ENCODE results near the gene PRDM15. TPM values are rescaled to one million over a fixed set of nuclear protein-coding genes. Genes with fewer than 3 reads are reported as not detected.

PRDM15 gene
- total RNA-seq, 6 donors from 2014 or later: 5.3 to 31.4 (median 7.4) TPM

GRCh38 chr21:41769521-41769920 lies 109.6 kb downstream of the PRDM15 start:
- TF ChIP-seq POLR2AphosphoS5 (IDR thresholded peaks at IDR 0.05): no peak
- TF ChIP-seq POLR2A (IDR thresholded peaks at IDR 0.05): no peak
- TF ChIP-seq CTCF (IDR thresholded peaks at IDR 0.05): no peak
- TF ChIP-seq EP300 (IDR thresholded peaks at IDR 0.05): no peak
- no peak for ATAC-seq (ENCODE audit: low FRiP score in 2 of 2)
- Histone ChIP-seq H3K9me3 (no peaks in the 10 kb centered on the region), H3K27me3 (peaks cover 0 to 31% (median 16%) of the 10 kb centered on the region in 4 donors), H3K4me1 (peaks cover 23 to 47% (median 32%) of the 10 kb centered on the region in 4 donors), H3K36me3 (no peaks in the 10 kb centered on the region), H3K4me3 (no peak overlapping the region), H3K27ac (no peak overlapping the region)
- DNase-seq: no peak
- 65 to 81% methylated on average over 6 of the region's 7 CpGs for WGBS, 2 donors

- H3K4me1 ChIP-seq: peaks cover 23 to 51% (median 34%) of the 10 kb centered on the region in 4 donors
- no peak overlapping the region for H3K27ac ChIP-seq
- H3K36me3 ChIP-seq: no peaks in the 10 kb centered on the region
- TF ChIP-seq CTCF (IDR thresholded peaks at IDR 0.05) (no peak), POLR2A (IDR thresholded peaks at IDR 0.05) (no peak), POLR2AphosphoS5 (IDR thresholded peaks at IDR 0.05) (no peak), EP300 (IDR thresholded peaks at IDR 0.05) (no peak)
- H3K9me3 ChIP-seq: no peaks in the 10 kb centered on the region
- peak overlapping the region in 2 of 4 donors; percentile 33 to 65 for H3K4me3 ChIP-seq
- H3K27me3 ChIP-seq: peaks cover 0 to 31% (median 16%) of the 10 kb centered on the region in 4 donors
- DNase-seq (no peak), ATAC-seq (ENCODE audit: low FRiP score in 2 of 2) (no peak)
- WGBS, 2 donors: 19 to 22% methylated on average over 7 to 10 of the region's 10 CpGs
Measured at GRCh38 chr21:41769111-41769510, 110.0 kb downstream of the PRDM15 start.

DNA sequence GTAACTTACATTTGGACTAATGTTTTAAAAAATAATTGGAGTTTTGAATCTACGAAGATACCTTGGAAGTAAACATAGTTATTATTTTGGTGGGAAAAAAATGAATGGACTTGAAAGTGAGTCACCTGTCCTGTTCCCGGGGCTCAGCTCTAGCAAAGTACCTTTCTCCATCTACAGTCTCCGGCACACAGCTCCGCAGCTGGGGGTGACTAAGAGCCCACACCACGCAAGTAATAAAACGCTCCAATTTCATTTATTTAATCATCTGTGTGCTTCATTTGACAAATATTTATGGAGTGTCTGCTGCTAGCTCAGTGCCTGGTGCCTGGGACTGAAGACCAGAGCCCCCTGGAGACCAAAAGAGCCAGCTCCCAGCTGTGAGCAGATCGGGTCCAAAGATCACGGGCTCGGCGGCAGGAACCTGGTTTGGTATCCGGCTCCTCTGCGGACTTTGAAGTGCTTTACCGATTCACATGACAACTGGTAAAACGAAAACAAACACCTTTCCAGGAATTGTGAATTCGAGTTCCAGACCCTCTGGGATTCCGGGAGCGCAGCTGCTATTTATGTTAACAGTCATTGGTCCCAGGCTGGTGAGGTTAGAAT lies 110.6 kb downstream of the PRDM15 start:
- WGBS, 2 donors: 2 to 4% methylated on average over 17 of the region's 17 CpGs

GRCh38 chr21:41767606-41768436 lies 111.3 kb downstream of the PRDM15 start:
- H3K27ac ChIP-seq: peak overlapping the region in 1 of 4 donors; percentile 30
- H3K27me3 ChIP-seq: peaks cover 0 to 34% (median 16%) of the 10 kb centered on the region in 4 donors

More for the DNA sequence above, 110.6 kb downstream of the PRDM15 start:
- H3K36me3 ChIP-seq: no peaks in the 10 kb centered on the region
- no peaks in the 10 kb centered on the region for H3K9me3 ChIP-seq
- H3K27ac ChIP-seq: peak overlapping the region in 1 of 4 donors; percentile 30
- H3K27me3 ChIP-seq: peaks cover 0 to 31% (median 16%) of the 10 kb centered on the region in 4 donors
- peak in 1 of 2 donors; percentile 4 for ATAC-seq (ENCODE audit: low FRiP score in 2 of 2)
- DNase-seq: peak in 1 of 2 donors; percentile 35
- H3K4me3 ChIP-seq: peak overlapping the region in 3 of 4 donors; percentile 17 to 65 (median 33)
- TF ChIP-seq EP300 (IDR thresholded peaks at IDR 0.05) (no peak), CTCF (IDR thresholded peaks at IDR 0.05) (no peak), POLR2AphosphoS5 (IDR thresholded peaks at IDR 0.05) (no peak), POLR2A (IDR thresholded peaks at IDR 0.05) (no peak)
- peaks cover 23 to 57% (median 36%) of the 10 kb centered on the region in 4 donors for H3K4me1 ChIP-seq

More at GRCh38 chr21:41767606-41768436, 111.3 kb downstream of the PRDM15 start:
- Histone ChIP-seq H3K9me3 (no peaks in the 10 kb centered on the region), H3K4me1 (peaks cover 23 to 64% (median 36%) of the 10 kb centered on the region in 4 donors), H3K4me3 (peak overlapping the region in 3 of 4 donors; percentile 17 to 65 (median 54)), H3K36me3 (no peaks in the 10 kb centered on the region)
- 6 to 12% methylated on average over 19 to 26 of the region's 26 CpGs for WGBS, 2 donors
- no peak for TF ChIP-seq CTCF (IDR thresholded peaks at IDR 0.05)
- no peak for TF ChIP-seq POLR2A (IDR thresholded peaks at IDR 0.05)
- no peak for TF ChIP-seq POLR2AphosphoS5 (IDR thresholded peaks at IDR 0.05)
- TF ChIP-seq EP300 (IDR thresholded peaks at IDR 0.05): no peak
- ATAC-seq (ENCODE audit: low FRiP score in 2 of 2) (no peak), DNase-seq (no peak)
